Subcutaneous abdominal adipose tissue (tissue), 5 donors: ENCODE data around the gene MPL.
"Not testable (repeated sequence)": the region's sequence is repeated elsewhere in the genome, so short reads cannot be mapped to it uniquely, and the experiment has no call there.

ENCODE experiments used
- H3K27ac ChIP-seq: one replicate; pipeline ENCODE4 v1.7.0; 2013; ENCODE audit warnings: low read depth, mild to moderate bottlenecking, inconsistent platforms, low read length, moderate library complexity
- H3K27me3 ChIP-seq, 5 donors: one replicate each; pipeline ENCODE4 v1.7.0; 2013; ENCODE audit warnings: low read length in 5 of 5, inconsistent platforms in 1 of 5; ENCODE audit not compliant: control insufficient read depth in 5 of 5, insufficient read depth in 4 of 5
- H3K36me3 ChIP-seq, 5 donors: one replicate each; pipeline ENCODE4 v1.7.0; 2013; ENCODE audit warnings: low read length in 5 of 5; ENCODE audit not compliant: control insufficient read depth in 5 of 5, insufficient read depth in 5 of 5
- H3K4me1 ChIP-seq, 5 donors: one replicate each; pipeline ENCODE4 v1.7.0; 2013; ENCODE audit warnings: low read length in 5 of 5, mild to moderate bottlenecking in 3 of 5, moderate library complexity in 1 of 5; ENCODE audit not compliant: control insufficient read depth in 5 of 5, insufficient read depth in 5 of 5
- H3K4me3 ChIP-seq, 5 donors: one replicate each; pipeline ENCODE4 v1.7.0; 2013; ENCODE audit warnings: low read length in 5 of 5, low read depth in 1 of 5
- H3K9ac ChIP-seq, 5 donors: one replicate each; pipeline ENCODE4 v1.7.0; 2013; ENCODE audit warnings: low read length in 5 of 5, mild to moderate bottlenecking in 4 of 5, moderate library complexity in 3 of 5
- H3K9me3 ChIP-seq, 5 donors: one replicate each; pipeline ENCODE4 v1.7.0; 2013; ENCODE audit warnings: low read length in 5 of 5; ENCODE audit not compliant: control insufficient read depth in 5 of 5
- donor health status: healthy.
- donor health status: healthy.
- donor health status: healthy.
- donor health status: healthy.
- donor health status: healthy.

Gene MPL

GRCh38 chr1:43369779-43370178 is 32.2 kb downstream of the MPL start:
- Histone ChIP-seq H3K36me3 (peaks cover 0 to 16% (median 13%) of the 10 kb centered on the region in 5 donors), H3K4me1 (peaks cover 5 to 40% (median 38%) of the 10 kb centered on the region in 5 donors)
- not testable (repeated sequence) for H3K9me3 ChIP-seq, H3K27ac ChIP-seq, H3K4me3 ChIP-seq, H3K9ac ChIP-seq, H3K27me3 ChIP-seq

- Histone ChIP-seq H3K36me3 (peaks cover 0 to 8% (median 5%) of the 10 kb centered on the region in 5 donors), H3K4me3 (no peak overlapping the region), H3K27me3 (no peaks in the 10 kb centered on the region), H3K4me1 (peaks cover 5 to 40% (median 38%) of the 10 kb centered on the region in 5 donors), H3K9me3 (no peaks in the 10 kb centered on the region), H3K27ac (no peak overlapping the region), H3K9ac (no peak overlapping the region)
These were observed 32.9 kb downstream of the MPL start for GRCh38 chr1:43370564-43370963.

DNA sequence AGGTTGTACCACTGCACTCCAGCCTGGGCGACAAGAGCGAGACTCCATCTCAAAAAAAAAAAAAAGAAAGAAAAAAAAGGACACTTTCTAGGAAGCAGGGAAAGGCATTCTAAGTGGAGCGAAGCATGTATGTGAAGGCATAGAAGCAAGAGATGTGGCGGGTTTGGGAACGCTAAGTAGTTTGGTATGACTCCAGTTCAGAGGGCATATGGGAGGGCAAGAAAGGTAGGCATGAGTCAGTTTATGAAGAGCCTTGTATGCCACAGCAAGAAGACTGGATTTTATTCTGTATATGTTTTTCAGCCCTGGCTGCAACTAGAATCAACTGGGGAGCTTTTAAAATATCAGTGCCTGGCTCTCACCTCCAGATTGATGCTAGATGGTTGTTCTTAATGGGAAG is 34.6 kb downstream of the MPL start:
- peak overlapping the region; percentile 8 for H3K27ac ChIP-seq
- no peaks in the 10 kb centered on the region for H3K27me3 ChIP-seq

GRCh38 chr1:43373066-43373940 is 35.7 kb downstream of the MPL start:
- Histone ChIP-seq H3K9me3 (no peaks in the 10 kb centered on the region), H3K4me1 (peaks cover 3 to 19% (median 18%) of the 10 kb centered on the region in 5 donors), H3K9ac (peak overlapping the region in 2 of 5 donors; percentile 0 to 19), H3K27ac (peak overlapping the region; percentile 33), H3K4me3 (no peak overlapping the region), H3K27me3 (no peaks in the 10 kb centered on the region), H3K36me3 (peaks cover 0 to 10% (median 3%) of the 10 kb centered on the region in 5 donors)

More for the DNA sequence above, 34.6 kb downstream of the MPL start:
- peaks cover 3 to 26% (median 24%) of the 10 kb centered on the region in 5 donors for H3K4me1 ChIP-seq
- peak overlapping the region in 1 of 5 donors; percentile 14 for H3K9ac ChIP-seq
- no peak overlapping the region for H3K4me3 ChIP-seq
- no peaks in the 10 kb centered on the region for H3K9me3 ChIP-seq
- peaks cover 0 to 10% (median 3%) of the 10 kb centered on the region in 5 donors for H3K36me3 ChIP-seq

DNA sequence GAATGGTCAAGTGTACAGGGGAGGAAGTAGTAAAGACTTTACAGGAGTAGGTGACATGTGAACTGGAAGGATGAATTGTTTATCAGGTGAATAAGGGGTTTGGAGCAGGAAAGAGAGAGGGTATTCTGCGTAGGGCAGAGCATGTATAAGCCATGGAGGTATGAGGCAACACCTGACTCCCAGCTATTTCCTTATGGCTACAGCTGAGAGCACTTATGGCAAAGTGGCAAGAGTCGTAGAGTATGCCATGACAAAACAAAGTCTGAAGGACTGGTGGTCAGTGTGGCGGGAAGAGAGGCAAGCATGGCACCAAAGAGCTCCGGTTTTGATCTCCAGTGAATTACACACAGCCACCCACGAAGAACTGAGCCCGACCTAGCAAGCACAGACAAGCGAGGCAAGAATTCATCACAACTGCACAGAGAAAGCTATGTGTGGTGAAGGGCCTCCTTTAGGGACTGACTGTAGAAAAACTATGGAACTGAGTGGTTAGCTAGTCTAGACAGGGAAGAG is 39.2 kb downstream of the MPL start:
- Histone ChIP-seq H3K36me3 (peaks cover 8 to 20% (median 11%) of the 10 kb centered on the region in 5 donors), H3K27me3 (no peaks in the 10 kb centered on the region), H3K4me1 (peaks cover 0 to 12% (median 11%) of the 10 kb centered on the region in 5 donors), H3K9me3 (no peaks in the 10 kb centered on the region), H3K9ac (no peak overlapping the region), H3K27ac (no peak overlapping the region), H3K4me3 (no peak overlapping the region)

DNA sequence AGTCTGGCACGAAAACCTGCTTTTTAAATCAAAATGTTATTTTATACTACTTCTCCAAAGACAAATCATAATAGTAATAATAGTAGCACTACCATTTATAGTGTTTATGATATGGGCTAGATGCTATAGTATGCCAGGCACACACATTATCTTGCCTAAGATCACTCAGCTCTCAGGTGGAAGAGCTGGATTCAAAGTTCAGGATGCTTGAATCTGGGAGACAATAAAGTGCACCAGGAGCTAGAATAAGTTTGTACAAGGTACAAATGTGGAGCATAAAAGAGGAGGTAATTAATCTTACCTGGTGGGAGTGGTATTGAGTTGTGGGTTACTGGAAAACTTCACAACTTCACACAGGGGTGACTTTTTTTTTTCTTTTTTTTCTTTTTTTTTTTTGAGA is 40.2 kb downstream of the MPL start:
- Histone ChIP-seq H3K27me3 (no peaks in the 10 kb centered on the region), H3K4me1 (peaks cover 0 to 23% (median 19%) of the 10 kb centered on the region in 5 donors), H3K36me3 (peaks cover 15 to 25% (median 20%) of the 10 kb centered on the region in 5 donors), H3K4me3 (no peak overlapping the region), H3K9ac (no peak overlapping the region), H3K27ac (no peak overlapping the region), H3K9me3 (no peaks in the 10 kb centered on the region)

DNA sequence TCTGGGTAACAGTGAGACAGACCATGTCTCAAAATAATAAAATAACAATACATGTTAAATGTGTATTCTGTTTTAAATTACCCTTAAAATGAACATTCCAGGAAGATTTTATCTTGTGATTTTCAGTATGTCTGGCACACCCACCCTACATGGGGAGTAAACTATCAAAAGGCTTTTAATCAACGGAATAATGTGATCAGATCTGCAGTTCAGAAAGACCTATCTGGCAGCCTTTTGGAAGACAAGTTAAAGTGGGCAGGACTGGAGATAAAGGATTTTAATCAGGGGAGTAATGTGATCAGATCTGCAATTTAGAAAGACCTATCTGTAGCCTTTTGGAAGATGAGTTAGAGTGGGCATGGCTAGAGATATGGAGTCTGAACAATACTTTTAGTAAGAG is 41.9 kb downstream of the MPL start:
- Histone ChIP-seq H3K27me3 (no peaks in the 10 kb centered on the region), H3K27ac (no peak overlapping the region), H3K4me3 (no peak overlapping the region), H3K4me1 (peaks cover 0 to 13% (median 10%) of the 10 kb centered on the region in 5 donors), H3K9ac (no peak overlapping the region), H3K36me3 (peaks cover 26 to 39% (median 34%) of the 10 kb centered on the region in 5 donors), H3K9me3 (no peaks in the 10 kb centered on the region)

- Histone ChIP-seq H3K9me3 (no peaks in the 10 kb centered on the region), H3K27me3 (no peaks in the 10 kb centered on the region), H3K36me3 (peaks cover 43 to 61% (median 55%) of the 10 kb centered on the region in 5 donors), H3K4me1 (peaks cover 0 to 13% (median 10%) of the 10 kb centered on the region in 5 donors), H3K9ac (no peak overlapping the region), H3K27ac (no peak overlapping the region), H3K4me3 (no peak overlapping the region)
These were observed 44.0 kb downstream of the MPL start for GRCh38 chr1:43381612-43382011.

DNA sequence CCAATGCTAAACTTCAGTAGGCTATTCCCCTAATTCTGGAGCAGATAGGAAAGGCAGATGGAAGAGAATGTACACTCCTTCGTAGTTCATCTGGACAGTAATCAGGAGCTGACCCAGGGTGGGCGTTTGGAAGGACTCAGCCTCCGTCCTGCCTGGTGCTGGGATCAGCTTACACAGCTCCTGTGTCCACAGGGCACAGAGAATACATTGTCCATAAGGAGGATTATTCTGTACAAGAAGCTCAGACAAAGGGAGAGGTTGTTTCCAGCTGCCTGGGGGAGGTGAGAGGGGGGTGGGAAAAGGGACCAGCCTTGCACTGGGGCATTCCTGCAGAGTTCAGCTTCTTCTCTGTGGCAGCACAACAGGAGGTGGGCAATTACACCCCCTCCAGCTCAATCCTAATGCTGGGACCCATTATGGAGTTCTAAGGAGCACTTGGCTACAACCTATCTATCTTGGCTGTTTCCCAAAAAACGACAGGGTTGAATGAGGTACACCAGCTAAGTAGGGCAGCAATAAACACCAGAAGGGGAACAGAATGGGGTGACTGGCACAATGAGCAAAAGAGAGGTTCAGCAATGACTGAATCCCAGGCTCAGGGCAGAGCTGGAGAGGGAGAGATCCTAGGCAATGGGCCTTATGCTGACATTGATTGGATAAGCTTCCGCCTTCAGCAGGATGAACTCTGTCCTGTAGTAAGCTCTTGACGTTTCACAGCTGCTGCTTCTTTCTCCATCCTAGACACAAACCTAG is 44.6 kb downstream of the MPL start:
- Histone ChIP-seq H3K36me3 (peaks cover 43 to 63% (median 61%) of the 10 kb centered on the region in 5 donors), H3K4me3 (no peak overlapping the region), H3K4me1 (peaks cover 0 to 13% (median 10%) of the 10 kb centered on the region in 5 donors), H3K27ac (no peak overlapping the region), H3K9ac (no peak overlapping the region), H3K27me3 (no peaks in the 10 kb centered on the region), H3K9me3 (no peaks in the 10 kb centered on the region)
